A673 (cell line): Measurements from ENCODE around the gene SUMO3. TPM values are rescaled to one million over a fixed set of nuclear protein-coding genes. Genes with fewer than 3 reads are reported as not detected.

Experiments used
- BruUV-seq: library from RNA; stranded (reverse); fragments of 400-500 nt; replicated peaks from 2 replicates; lab custom pipeline; 2021; lab: Mats Ljungman, UMichigan
- CTCF ChIA-PET: fragments of 300-600 bp; sonication (Branson Sonifier 250); formaldehyde crosslinking; loops from one replicate; lab custom pipeline; 2022; ENCODE audit warnings: antibody characterized with exemption; lab: Charles Lee
- POLR2A ChIA-PET: fragments of 300-600 bp; sonication (Branson Sonifier 250); formaldehyde crosslinking; loops from one replicate; lab custom pipeline; 2022; ENCODE audit warnings: antibody characterized with exemption; ENCODE audit not compliant: low non-redundant PET; lab: Charles Lee
- DNase-seq: peaks from one replicate; pipeline ENCODE4 v3.0.0-alpha.2; 2015; ENCODE audit warnings: low spot score
- H3K27ac ChIP-seq: fragments of 200-600 bp; sonication (generic); 2 replicates; pipeline ENCODE4 v1.5.1; 2016; ENCODE audit warnings: mixed run types, low read depth, mild to moderate bottlenecking, mixed read lengths, antibody characterized with exemption, low read length; ENCODE audit not compliant: poor library complexity, severe bottlenecking
- H3K27me3 ChIP-seq: fragments of 200-600 bp; sonication (generic); replicated peaks from 2 replicates; pipeline ENCODE4 v1.6.1; 2017; ENCODE audit warnings: mixed run types, low read depth, mild to moderate bottlenecking, mixed read lengths, antibody characterized with exemption, low read length; ENCODE audit not compliant: insufficient read depth, poor library complexity
- H3K36me3 ChIP-seq: fragments of 200-600 bp; sonication (generic); 2 replicates; pipeline ENCODE4 v1.6.1; 2016; ENCODE audit warnings: mixed run types, mild to moderate bottlenecking, mixed read lengths, antibody characterized with exemption, low read length; ENCODE audit not compliant: insufficient read depth, poor library complexity, severe bottlenecking
- H3K4me1 ChIP-seq: fragments of 200-600 bp; sonication (generic); 2 replicates; pipeline ENCODE4 v1.6.1; 2017; ENCODE audit warnings: mixed run types, mild to moderate bottlenecking, mixed read lengths, antibody characterized with exemption, low read length; ENCODE audit not compliant: insufficient read depth, poor library complexity, severe bottlenecking
- H3K4me3 ChIP-seq: fragments of 200-600 bp; sonication (generic); 2 replicates; pipeline ENCODE4 v1.5.1; 2016; ENCODE audit warnings: low read depth, mixed run types, mild to moderate bottlenecking, mixed read lengths, low read length; ENCODE audit not compliant: poor library complexity, severe bottlenecking
- H3K9me3 ChIP-seq: fragments of 200-600 bp; sonication (generic); 2 replicates; pipeline ENCODE4 v1.6.1; 2016; ENCODE audit warnings: mixed run types, low read depth, mild to moderate bottlenecking, mixed read lengths, antibody characterized with exemption, low read length; ENCODE audit not compliant: poor library complexity, severe bottlenecking
- EZH2 ChIP-seq: fragments of 200-600 bp; sonication (generic); IDR thresholded peaks from 2 replicates; pipeline ENCODE4 v1.6.1; 2017; ENCODE audit warnings: borderline replicate concordance, low read depth, mild to moderate bottlenecking, mixed read lengths, antibody characterized with exemption, low read length; ENCODE audit not compliant: poor library complexity, severe bottlenecking
- intact Hi-C: fragments of 100-400 bp; cut with micrococcal nuclease; formaldehyde crosslinking; loops from one replicate; pipeline ENCODE4 v1.10.0; 2022; ENCODE audit not compliant: unreplicated experiment
- total RNA-seq: library from RNA; stranded (reverse); gene quantifications from 2 replicates; pipeline ENCODE4 v1.2.3, GENCODE V29; 2021
- TF ChIP-seq, protein P1 (sequence below): fragments of 300-800, 200-600 bp; sonication (generic); conservative IDR thresholded peaks from 2 replicates; pipeline ENCODE4 v1.5.1; 2017; ENCODE audit warnings: low read depth, mild to moderate bottlenecking, antibody characterized with exemption, low read length, moderate library complexity, mixed read lengths

The SUMO3 gene
- total RNA-seq, 1 experiment from 2014 or later = 132 TPM

DNA sequence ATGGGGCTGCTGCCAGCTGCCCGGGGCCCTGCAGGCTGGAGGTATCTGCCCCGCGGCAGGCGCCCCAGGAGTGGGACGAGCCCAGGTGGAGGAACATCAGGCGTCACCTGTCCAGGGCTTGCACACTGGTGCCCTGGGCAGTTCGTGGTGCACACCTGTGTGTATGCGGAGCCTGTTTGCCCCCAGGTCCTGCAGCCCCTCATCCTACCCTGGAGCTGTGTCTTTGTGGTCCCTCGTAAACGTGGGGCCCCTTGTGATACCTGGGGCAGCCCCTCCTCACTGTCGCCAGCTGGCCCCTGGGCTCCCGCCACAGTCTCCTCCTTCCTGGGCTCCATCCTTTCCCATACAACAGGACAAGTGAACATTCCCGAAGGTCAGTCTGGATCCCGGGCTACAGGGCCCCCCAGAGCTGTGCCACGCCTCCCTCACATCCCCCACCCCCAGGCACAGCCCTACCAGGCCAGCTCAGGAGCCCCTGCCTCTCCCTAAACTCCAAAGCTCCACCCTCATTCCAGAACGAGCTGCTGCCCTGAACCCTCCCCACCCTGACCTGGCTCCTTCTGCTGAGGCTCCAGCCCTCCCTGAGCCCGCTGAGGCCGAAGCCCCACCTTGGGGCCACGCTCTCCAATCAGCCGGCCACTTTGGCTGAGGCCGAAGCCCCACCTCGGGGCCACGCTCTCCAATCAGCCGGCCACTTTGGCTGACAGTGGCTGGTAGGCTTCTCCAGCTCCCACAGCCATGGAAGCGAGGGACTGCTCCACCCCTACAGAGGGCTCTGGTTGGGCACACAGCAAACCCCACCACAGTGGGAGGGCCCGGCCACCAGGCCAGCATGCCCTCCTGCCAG lies 58.9 kb downstream of the SUMO3 start:
- ChIA-PET POLR2A (no interaction called here), CTCF (no interaction called here)
- Histone ChIP-seq H3K36me3 (no peaks in the 10 kb centered on the region), H3K27me3 (no peaks in the 10 kb centered on the region), H3K4me3 (no peak overlapping the region), H3K27ac (no peak overlapping the region), H3K9me3 (no peaks in the 10 kb centered on the region), H3K4me1 (peaks cover 16% of the 10 kb centered on the region)
- TF ChIP-seq, protein P1, sequence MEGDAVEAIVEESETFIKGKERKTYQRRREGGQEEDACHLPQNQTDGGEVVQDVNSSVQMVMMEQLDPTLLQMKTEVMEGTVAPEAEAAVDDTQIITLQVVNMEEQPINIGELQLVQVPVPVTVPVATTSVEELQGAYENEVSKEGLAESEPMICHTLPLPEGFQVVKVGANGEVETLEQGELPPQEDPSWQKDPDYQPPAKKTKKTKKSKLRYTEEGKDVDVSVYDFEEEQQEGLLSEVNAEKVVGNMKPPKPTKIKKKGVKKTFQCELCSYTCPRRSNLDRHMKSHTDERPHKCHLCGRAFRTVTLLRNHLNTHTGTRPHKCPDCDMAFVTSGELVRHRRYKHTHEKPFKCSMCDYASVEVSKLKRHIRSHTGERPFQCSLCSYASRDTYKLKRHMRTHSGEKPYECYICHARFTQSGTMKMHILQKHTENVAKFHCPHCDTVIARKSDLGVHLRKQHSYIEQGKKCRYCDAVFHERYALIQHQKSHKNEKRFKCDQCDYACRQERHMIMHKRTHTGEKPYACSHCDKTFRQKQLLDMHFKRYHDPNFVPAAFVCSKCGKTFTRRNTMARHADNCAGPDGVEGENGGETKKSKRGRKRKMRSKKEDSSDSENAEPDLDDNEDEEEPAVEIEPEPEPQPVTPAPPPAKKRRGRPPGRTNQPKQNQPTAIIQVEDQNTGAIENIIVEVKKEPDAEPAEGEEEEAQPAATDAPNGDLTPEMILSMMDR = no peak
- no peak for TF ChIP-seq EZH2
- no TSS peak for BruUV-seq
- intact Hi-C loops = no loop called here
- DNase-seq = no peak

DNA sequence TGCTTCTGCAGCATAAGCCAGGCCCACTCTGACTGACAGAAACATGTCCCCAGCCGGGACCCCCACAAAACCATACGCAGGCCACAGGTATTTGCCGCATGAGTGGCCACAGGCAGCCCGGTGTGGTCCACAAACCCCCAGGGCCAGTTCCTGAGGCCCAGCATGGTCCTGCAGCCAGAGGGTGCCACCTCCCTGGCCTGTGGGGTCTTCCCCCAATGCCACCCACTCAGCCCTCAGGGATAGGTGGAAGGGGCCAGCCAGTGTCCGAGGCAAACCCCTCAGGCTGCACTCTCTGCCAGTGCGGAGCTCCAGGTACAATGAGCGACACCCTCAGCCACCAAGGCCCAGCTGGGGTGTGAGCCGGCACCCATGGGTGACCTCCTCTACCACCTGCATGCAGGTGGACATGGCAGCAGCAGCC lies 59.7 kb downstream of the SUMO3 start:
- intact Hi-C loops = no loop called here
- ChIA-PET CTCF (interaction anchor here (0.7 kb wide), 1 partner anchor 192 kb away, joined by 4 read pairs; no protein-coding TSS in a partner anchor), POLR2A (no interaction called here)
- Histone ChIP-seq H3K27ac (no peak overlapping the region), H3K9me3 (no peaks in the 10 kb centered on the region), H3K27me3 (no peaks in the 10 kb centered on the region), H3K36me3 (no peaks in the 10 kb centered on the region), H3K4me3 (no peak overlapping the region), H3K4me1 (peaks cover 22% of the 10 kb centered on the region)
- DNase-seq = no peak
- no TSS peak for BruUV-seq
- no peak for TF ChIP-seq EZH2
- TF ChIP-seq, protein P1 = no peak

DNA sequence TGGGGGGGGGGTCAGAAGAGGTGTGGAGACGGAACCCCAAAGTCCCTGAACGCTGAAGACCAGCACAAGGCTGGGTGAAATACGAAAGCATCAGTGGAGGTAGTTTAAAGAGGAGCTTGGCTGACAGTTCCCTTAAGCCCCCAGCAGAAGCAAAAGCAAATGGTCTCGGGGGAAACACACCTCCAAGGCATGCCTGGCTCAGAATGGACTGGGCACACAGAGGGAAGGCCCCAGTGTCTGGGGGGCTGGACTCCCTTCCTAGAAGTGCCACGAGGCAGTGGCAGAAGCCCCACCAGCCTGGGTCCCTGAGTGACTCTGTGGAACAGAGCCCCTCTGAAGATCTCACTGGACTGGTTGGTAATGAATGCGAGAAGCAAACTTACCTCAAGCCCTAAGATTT lies 60.1 kb downstream of the SUMO3 start:
- peaks cover 26% of the 10 kb centered on the region for H3K4me1 ChIP-seq
- POLR2A ChIA-PET = no interaction called here
- H3K4me3 ChIP-seq = no peak overlapping the region
- CTCF ChIA-PET = interaction anchor here (0.7 kb wide), 1 partner anchor 193 kb away, joined by 4 read pairs; no protein-coding TSS in a partner anchor
- no peak overlapping the region for H3K27ac ChIP-seq
- DNase-seq = no peak
- BruUV-seq = no TSS peak
- H3K36me3 ChIP-seq = no peaks in the 10 kb centered on the region
- no peaks in the 10 kb centered on the region for H3K27me3 ChIP-seq
- TF ChIP-seq EZH2 = no peak
- TF ChIP-seq, protein P1 = no peak
- H3K9me3 ChIP-seq = no peaks in the 10 kb centered on the region
- intact Hi-C loops = no loop called here
